Pancreas (tissue), 10 donors: ENCODE measurements around the gene CACNA2D3. TPM values are rescaled to one million over a fixed set of nuclear protein-coding genes. Genes with fewer than 3 reads are reported as not detected.

Source experiments
- ATAC-seq, 4 donors: fragments of 200-7000 bp; cut with Tn5 transposase; one replicate each; pipeline versions ENCODE4 v1.8.0 to v1.9.1; 2020; ENCODE audit warnings: mild to moderate bottlenecking in 4 of 4, moderate library complexity in 4 of 4
- DNase-seq, 6 donors: peaks; one replicate each; pipeline ENCODE4 v3.0.0-alpha.2; 2020
- FAIRE-seq: peaks from 2 replicates; lab custom pipeline; 2012; peaks lifted over from hg19 to GRCh38; lab: Jason Lieb, UNC
- H3K27ac ChIP-seq, 4 donors: fragments of 200-600 bp; sonication (generic); 1 replicate in 3 of 4; 2 replicates in 1 of 4; pipeline versions ENCODE4 v1.5.0 to v1.8.0; 2020
- H3K27me3 ChIP-seq, 4 donors: fragments of 200-600 bp; one replicate each; pipeline ENCODE4 v1.8.0; 2021
- H3K36me3 ChIP-seq, 3 donors: fragments of 200-600 bp; sonication (generic) in 1 of 3; one replicate each; pipeline versions ENCODE4 v1.5.0 to v1.8.0; 2020 to 2021
- H3K4me1 ChIP-seq, 3 donors: fragments of 200-600 bp; one replicate each; pipeline ENCODE4 v1.8.0; 2021
- H3K4me3 ChIP-seq, 4 donors: fragments of 200-600 bp; sonication (generic) in 2 of 4; one replicate each; pipeline versions ENCODE4 v1.5.0 to v1.8.0; 2020 to 2021
- H3K9me3 ChIP-seq, 4 donors: fragments of 200-600 bp; one replicate each; pipeline ENCODE4 v1.8.0; 2021
- WGBS, 2 donors: extraction: QIAGEN DNeasy Blood & Tissue Kit; methylation state at CpG; one replicate each; pipeline ENCODE4 v1.1.7; 2013; 5-methylcytosine and 5-hydroxymethylcytosine counted together
- intact Hi-C, 3 donors: fragments of 100-400 bp; cut with DNase I; formaldehyde crosslinking; loops; one replicate each; pipeline versions ENCODE4 v1.11.1 to v1.14.2; 2022
- polyA plus RNA-seq, 2 donors: library from polyadenylated mRNA; stranded (reverse); fragments of 200-250 nt; gene quantifications; one replicate each; pipeline ENCODE4 v1.2.3, GENCODE V29; 2013
- total RNA-seq, 6 donors: library from RNA; stranded (reverse); fragmentation: NEBNext Ultra II Directional in 4 of 6; extraction: Animal tissue kit (Norgen Biotek cat#: 25700) in 4 of 6; gene quantifications; one replicate each; pipeline versions ENCODE4 v1.2.1 to v1.2.4, GENCODE V29; 2021 to 2023
- TF ChIP-seq, protein P1 (sequence below), 4 donors: fragments of 200-600 bp; sonication (generic) in 3 of 4; IDR thresholded peaks; one replicate each; pipeline versions ENCODE4 v1.5.0 to v1.8.0; 2021; ENCODE audit warnings: antibody characterized with exemption in 4 of 4
- donor health status: healthy with polysubstance abuse.
- donor health status: DM: no; HTN: no; CAD: no; lungs with moderate emphysema.
- donor health status: DM: no; HTN: no; CAD: no.
- donor health status: control.
- donor health status: control.
- donor health status: Bipolar disorder and iron deficiency.
- donor health status: DM: yes; HTN: yes; CAD: no.
- donor health status: DM: no; HTN: no; CAD: no.
- donor health status: DM: no; HTN: no; CAD: no.
- donor health status: DM: yes; HTN: yes; CAD: no.

The CACNA2D3 gene
- total and polyA plus RNA-seq, 8 donors = 0.19 to 0.75 (median 0.37) TPM; not detected in 2

DNA sequence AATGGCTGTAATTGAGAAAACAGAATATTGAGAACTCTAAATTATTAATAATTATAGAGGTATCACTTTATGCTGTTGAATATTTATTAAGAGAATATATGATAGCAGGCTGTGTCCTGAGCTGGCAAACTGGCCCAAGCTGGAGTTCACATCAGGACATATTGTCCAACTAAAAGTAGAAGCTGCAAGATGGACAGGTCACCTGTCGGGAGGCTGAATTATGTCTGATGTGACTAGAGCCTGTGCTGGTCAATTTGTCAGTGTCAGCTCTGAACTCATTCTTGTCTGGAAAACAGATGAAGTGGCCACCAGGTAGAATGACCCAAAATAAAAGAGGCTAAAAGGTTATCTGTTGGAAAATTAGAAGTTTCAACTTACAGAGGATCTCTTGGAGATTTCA lies 413.3 kb downstream of the CACNA2D3 start:
- Histone ChIP-seq H3K27me3 (no peaks in the 10 kb centered on the region), H3K4me3 (no peak overlapping the region), H3K36me3 (no peaks in the 10 kb centered on the region), H3K9me3 (no peaks in the 10 kb centered on the region), H3K27ac (no peak overlapping the region), H3K4me1 (no peaks in the 10 kb centered on the region)
- intact Hi-C loops = no loop called here
- ATAC-seq (no peak), DNase-seq (no peak), FAIRE-seq (no peak)
- TF ChIP-seq, protein P1, sequence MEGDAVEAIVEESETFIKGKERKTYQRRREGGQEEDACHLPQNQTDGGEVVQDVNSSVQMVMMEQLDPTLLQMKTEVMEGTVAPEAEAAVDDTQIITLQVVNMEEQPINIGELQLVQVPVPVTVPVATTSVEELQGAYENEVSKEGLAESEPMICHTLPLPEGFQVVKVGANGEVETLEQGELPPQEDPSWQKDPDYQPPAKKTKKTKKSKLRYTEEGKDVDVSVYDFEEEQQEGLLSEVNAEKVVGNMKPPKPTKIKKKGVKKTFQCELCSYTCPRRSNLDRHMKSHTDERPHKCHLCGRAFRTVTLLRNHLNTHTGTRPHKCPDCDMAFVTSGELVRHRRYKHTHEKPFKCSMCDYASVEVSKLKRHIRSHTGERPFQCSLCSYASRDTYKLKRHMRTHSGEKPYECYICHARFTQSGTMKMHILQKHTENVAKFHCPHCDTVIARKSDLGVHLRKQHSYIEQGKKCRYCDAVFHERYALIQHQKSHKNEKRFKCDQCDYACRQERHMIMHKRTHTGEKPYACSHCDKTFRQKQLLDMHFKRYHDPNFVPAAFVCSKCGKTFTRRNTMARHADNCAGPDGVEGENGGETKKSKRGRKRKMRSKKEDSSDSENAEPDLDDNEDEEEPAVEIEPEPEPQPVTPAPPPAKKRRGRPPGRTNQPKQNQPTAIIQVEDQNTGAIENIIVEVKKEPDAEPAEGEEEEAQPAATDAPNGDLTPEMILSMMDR (IDR thresholded peaks at IDR 0.05) = no peak
- WGBS, 2 donors = 46 to 48% methylated on average over 1 of the region's 1 CpG

DNA sequence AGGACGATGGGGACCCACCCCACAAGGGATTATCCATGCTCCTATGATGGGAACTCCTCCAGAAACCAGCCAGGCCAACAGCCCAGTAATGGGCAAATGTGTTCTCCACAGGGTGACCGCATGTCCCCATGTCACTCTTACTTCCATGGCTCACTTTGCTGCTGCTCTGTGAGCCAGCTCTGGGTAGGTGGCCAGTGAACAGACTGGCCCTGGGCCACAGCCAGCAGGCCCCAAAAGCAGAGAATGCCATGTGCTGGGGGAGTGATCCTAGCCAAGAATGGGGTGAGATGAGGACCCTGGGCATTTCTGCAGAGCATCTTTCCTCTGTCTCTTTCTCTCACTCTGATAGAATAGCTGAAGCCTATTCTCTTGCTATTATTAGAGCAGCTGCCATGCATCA lies 414.1 kb downstream of the CACNA2D3 start:
- H3K9me3 ChIP-seq = no peaks in the 10 kb centered on the region
- FAIRE-seq (no peak), DNase-seq (no peak), ATAC-seq (no peak)
- TF ChIP-seq, protein P1 (IDR thresholded peaks at IDR 0.05) = no peak
- H3K27me3 ChIP-seq = no peaks in the 10 kb centered on the region
- WGBS, 2 donors = 48 to 59% methylated on average over 2 of the region's 2 CpGs
- intact Hi-C loops = no loop called here
- H3K4me1 ChIP-seq = no peaks in the 10 kb centered on the region
- H3K4me3 ChIP-seq = no peak overlapping the region
- H3K27ac ChIP-seq = no peak overlapping the region
- H3K36me3 ChIP-seq = no peaks in the 10 kb centered on the region

DNA sequence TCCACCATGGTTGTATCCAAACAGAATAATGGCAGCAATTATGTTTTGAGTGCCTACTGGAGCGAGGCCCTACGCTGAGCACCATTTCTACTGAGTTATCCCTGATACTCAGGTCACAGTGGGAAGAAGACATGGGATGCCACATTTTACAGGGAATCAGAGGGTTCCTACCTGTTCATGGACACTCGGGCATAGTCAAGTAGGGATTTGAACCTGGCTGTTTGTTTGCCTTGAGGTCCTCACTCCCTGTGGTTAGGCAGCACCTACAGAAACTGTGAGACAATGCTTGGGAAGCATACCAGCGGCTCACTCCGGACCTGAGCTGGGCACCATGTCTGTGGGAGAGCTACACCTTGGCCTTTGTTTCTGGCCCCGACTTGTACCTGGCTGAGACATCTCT lies 415.2 kb downstream of the CACNA2D3 start:
- intact Hi-C loops = no loop called here
- Histone ChIP-seq H3K4me1 (no peaks in the 10 kb centered on the region), H3K27ac (no peak overlapping the region), H3K27me3 (no peaks in the 10 kb centered on the region), H3K4me3 (no peak overlapping the region), H3K36me3 (no peaks in the 10 kb centered on the region), H3K9me3 (no peaks in the 10 kb centered on the region)
- TF ChIP-seq, protein P1 (IDR thresholded peaks at IDR 0.05) = no peak
- ATAC-seq (no peak), FAIRE-seq (no peak), DNase-seq (no peak)
- WGBS, 2 donors = 73 to 85% methylated on average over 6 of the region's 6 CpGs

DNA sequence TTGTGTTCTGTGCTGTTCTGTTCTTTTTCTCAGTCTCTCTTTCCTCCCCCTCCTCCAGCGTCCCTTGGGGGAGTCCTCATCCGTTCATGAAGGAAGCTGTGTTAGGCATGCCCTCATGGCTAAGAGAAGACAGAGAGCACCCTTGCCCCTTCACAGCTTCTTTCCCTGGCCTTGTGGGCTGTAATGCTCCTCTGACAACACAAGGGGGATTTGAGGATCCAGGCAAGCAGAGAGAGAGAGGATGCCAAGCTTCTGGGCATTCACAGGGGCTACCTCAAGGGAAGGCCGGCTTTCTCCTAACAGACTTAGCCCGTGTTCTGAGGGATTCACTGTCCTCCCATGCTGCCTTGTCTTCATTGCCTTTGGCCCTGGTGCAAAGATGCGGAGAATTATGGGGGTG lies 416.0 kb downstream of the CACNA2D3 start:
- H3K9me3 ChIP-seq = no peaks in the 10 kb centered on the region
- H3K4me3 ChIP-seq = no peak overlapping the region
- H3K36me3 ChIP-seq = no peaks in the 10 kb centered on the region
- FAIRE-seq (no peak), DNase-seq (no peak), ATAC-seq (no peak)
- WGBS, 2 donors = 46 to 59% methylated on average over 5 of the region's 5 CpGs
- TF ChIP-seq, protein P1 (IDR thresholded peaks at IDR 0.05) = no peak
- H3K27me3 ChIP-seq = no peaks in the 10 kb centered on the region
- H3K27ac ChIP-seq = no peak overlapping the region
- H3K4me1 ChIP-seq = no peaks in the 10 kb centered on the region
- intact Hi-C loops = no loop called here

DNA sequence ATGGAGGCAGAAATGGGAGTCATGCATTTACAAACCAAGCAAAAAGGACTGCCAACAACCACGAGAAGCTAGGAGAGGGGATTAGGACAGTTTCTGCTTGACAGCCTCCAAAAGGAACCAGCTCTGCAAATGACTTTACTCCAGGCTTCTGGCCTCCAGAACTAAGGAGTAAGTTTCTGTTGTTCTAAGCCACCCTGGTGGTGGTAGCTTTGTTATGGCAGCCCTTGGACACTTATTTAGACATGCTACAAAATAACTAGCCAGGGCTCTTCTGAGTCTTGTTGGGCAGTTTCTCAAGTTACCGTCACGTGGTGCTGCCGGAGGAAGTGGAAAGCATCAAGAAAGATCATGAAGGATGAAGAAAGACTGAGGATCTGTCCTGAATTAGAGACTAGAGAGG lies 419.0 kb downstream of the CACNA2D3 start:
- H3K27me3 ChIP-seq = no peaks in the 10 kb centered on the region
- TF ChIP-seq, protein P1 (IDR thresholded peaks at IDR 0.05) = no peak
- no peak for DNase-seq
- H3K9me3 ChIP-seq = no peaks in the 10 kb centered on the region
- WGBS, 2 donors = 80 to 88% methylated on average over 4 of the region's 4 CpGs
- H3K36me3 ChIP-seq = no peaks in the 10 kb centered on the region
- no peak overlapping the region for H3K27ac ChIP-seq
- ATAC-seq = no peak
- H3K4me3 ChIP-seq = no peak overlapping the region
- intact Hi-C loops = no loop called here
- no peak for FAIRE-seq
- H3K4me1 ChIP-seq = no peaks in the 10 kb centered on the region
